MG63 (cell line): ENCODE data around the gene RSL24D1. TPM values are rescaled to one million over a fixed set of nuclear protein-coding genes. Genes with fewer than 3 reads are reported as not detected.
A peak's percentile ranks its signal among the peaks of the same experiment; 100 is the strongest.

ENCODE experiments used
- DNase-seq: peaks from one replicate; pipeline ENCODE4 v3.0.0-alpha.2; 2020
- H3K27me3 ChIP-seq: fragments of 250-450 bp; sonication (Bioruptor Pico); 2 replicates; pipeline ENCODE4 v1.5.1; 2020; ENCODE audit warnings: mild to moderate bottlenecking, moderate library complexity
- H3K36me3 ChIP-seq: fragments of 250-450 bp; sonication (Bioruptor Pico); 2 replicates; pipeline ENCODE4 v1.5.1; 2020; ENCODE audit warnings: mild to moderate bottlenecking, moderate library complexity
- H3K4me3 ChIP-seq: fragments of 250-450 bp; sonication (Bioruptor Pico); 2 replicates; pipeline ENCODE4 v1.5.1; 2020; ENCODE audit warnings: mild to moderate bottlenecking, moderate library complexity
- H3K9me3 ChIP-seq: fragments of 250-450 bp; sonication (Bioruptor Pico); 2 replicates; pipeline ENCODE4 v1.5.1; 2020; ENCODE audit warnings: mild to moderate bottlenecking, moderate library complexity
- total RNA-seq: library from RNA; depleted of rRNA; stranded (reverse); fragments of >200 nt; shearing (Covaris generic); gene quantifications from 2 replicates; pipeline ENCODE4 v1.2.3, GENCODE V29; 2014; ENCODE audit warnings: low replicate concordance

The RSL24D1 gene
- total RNA-seq, 1 experiment from 2014 or later: 173 TPM

GRCh38 chr15:55224892-55225291, 28.2 kb upstream of the RSL24D1 start:
- no peak for DNase-seq
- Histone ChIP-seq H3K9me3 (no peaks in the 10 kb centered on the region), H3K27me3 (no peaks in the 10 kb centered on the region), H3K4me3 (no peak overlapping the region), H3K36me3 (no peaks in the 10 kb centered on the region)

- DNase-seq: no peak
- H3K4me3 ChIP-seq: no peak overlapping the region
- no peaks in the 10 kb centered on the region for H3K27me3 ChIP-seq
- no peaks in the 10 kb centered on the region for H3K9me3 ChIP-seq
- no peaks in the 10 kb centered on the region for H3K36me3 ChIP-seq
Measured at GRCh38 chr15:55222588-55222987, 25.8 kb upstream of the RSL24D1 start.

GRCh38 chr15:55221090-55222011, 24.6 kb upstream of the RSL24D1 start:
- H3K4me3 ChIP-seq: no peak overlapping the region
- H3K9me3 ChIP-seq: no peaks in the 10 kb centered on the region
- DNase-seq: no peak
- no peaks in the 10 kb centered on the region for H3K36me3 ChIP-seq
- H3K27me3 ChIP-seq: no peaks in the 10 kb centered on the region

GRCh38 chr15:55220606-55221005, 23.9 kb upstream of the RSL24D1 start:
- no peaks in the 10 kb centered on the region for H3K36me3 ChIP-seq
- no peak for DNase-seq
- H3K4me3 ChIP-seq: no peak overlapping the region
- H3K9me3 ChIP-seq: no peaks in the 10 kb centered on the region
- no peaks in the 10 kb centered on the region for H3K27me3 ChIP-seq

- Histone ChIP-seq H3K4me3 (no peak overlapping the region), H3K27me3 (no peaks in the 10 kb centered on the region), H3K9me3 (no peaks in the 10 kb centered on the region), H3K36me3 (no peaks in the 10 kb centered on the region)
- DNase-seq: no peak
Measured at GRCh38 chr15:55218056-55218455, 21.3 kb upstream of the RSL24D1 start.

- no peaks in the 10 kb centered on the region for H3K36me3 ChIP-seq
Measured at GRCh38 chr15:55204464-55204863, 7.7 kb upstream of the RSL24D1 start.

GRCh38 chr15:55202206-55202605, 5.5 kb upstream of the RSL24D1 start:
- Histone ChIP-seq H3K9me3 (no peaks in the 10 kb centered on the region), H3K4me3 (no peak overlapping the region), H3K36me3 (no peaks in the 10 kb centered on the region), H3K27me3 (no peaks in the 10 kb centered on the region)
- DNase-seq: no peak

More at GRCh38 chr15:55204464-55204863, 7.7 kb upstream of the RSL24D1 start:
- Histone ChIP-seq H3K9me3 (no peaks in the 10 kb centered on the region), H3K4me3 (no peak overlapping the region), H3K27me3 (no peaks in the 10 kb centered on the region)
- no peak for DNase-seq

GRCh38 chr15:55198706-55199105, 2.0 kb upstream of the RSL24D1 start:
- Histone ChIP-seq H3K36me3 (peaks cover 26% of the 10 kb centered on the region), H3K4me3 (no peak overlapping the region), H3K27me3 (no peaks in the 10 kb centered on the region), H3K9me3 (no peaks in the 10 kb centered on the region)
- DNase-seq: no peak

- Histone ChIP-seq H3K4me3 (peak overlapping the region; percentile 100), H3K27me3 (no peaks in the 10 kb centered on the region), H3K36me3 (peaks cover 35% of the 10 kb centered on the region), H3K9me3 (no peaks in the 10 kb centered on the region)
- no peak for DNase-seq
Measured at GRCh38 chr15:55197719-55198118, 978 bp upstream of the RSL24D1 start.

GRCh38 chr15:55197362-55197705, 593 bp upstream of the RSL24D1 start:
- Histone ChIP-seq H3K27me3 (no peaks in the 10 kb centered on the region), H3K4me3 (peak overlapping the region; percentile 100), H3K9me3 (no peaks in the 10 kb centered on the region), H3K36me3 (peaks cover 39% of the 10 kb centered on the region)
- DNase-seq: no peak

- no peaks in the 10 kb centered on the region for H3K27me3 ChIP-seq
- peaks cover 53% of the 10 kb centered on the region for H3K36me3 ChIP-seq
- H3K4me3 ChIP-seq: peak overlapping the region; percentile 100
- no peak for DNase-seq
- H3K9me3 ChIP-seq: no peaks in the 10 kb centered on the region
Measured at GRCh38 chr15:55195996-55196395, 745 bp downstream of the RSL24D1 start.

GRCh38 chr15:55194256-55194655, 2.5 kb downstream of the RSL24D1 start:
- Histone ChIP-seq H3K27me3 (no peaks in the 10 kb centered on the region), H3K9me3 (no peaks in the 10 kb centered on the region), H3K4me3 (peak overlapping the region; percentile 6; the same call in 1 of the 2 replicates), H3K36me3 (peaks cover 66% of the 10 kb centered on the region)
- no peak for DNase-seq

- Histone ChIP-seq H3K27me3 (no peaks in the 10 kb centered on the region), H3K9me3 (no peaks in the 10 kb centered on the region), H3K36me3 (peaks cover 89% of the 10 kb centered on the region), H3K4me3 (no peak overlapping the region)
- DNase-seq: no peak
Measured at GRCh38 chr15:55186331-55186730, 10.4 kb downstream of the RSL24D1 start.

GRCh38 chr15:55183679-55184078, 13.1 kb downstream of the RSL24D1 start:
- Histone ChIP-seq H3K9me3 (no peaks in the 10 kb centered on the region), H3K4me3 (no peak overlapping the region), H3K27me3 (no peaks in the 10 kb centered on the region), H3K36me3 (peaks cover 86% of the 10 kb centered on the region)
- no peak for DNase-seq

GRCh38 chr15:55179141-55179540, 17.6 kb downstream of the RSL24D1 start:
- Histone ChIP-seq H3K4me3 (no peak overlapping the region), H3K27me3 (no peaks in the 10 kb centered on the region), H3K36me3 (peaks cover 53% of the 10 kb centered on the region), H3K9me3 (no peaks in the 10 kb centered on the region)
- no peak for DNase-seq

- DNase-seq: no peak
- H3K27me3 ChIP-seq: no peaks in the 10 kb centered on the region
- no peaks in the 10 kb centered on the region; the same call in 1 of the 2 replicates for H3K36me3 ChIP-seq
- no peaks in the 10 kb centered on the region for H3K9me3 ChIP-seq
- H3K4me3 ChIP-seq: no peak overlapping the region
Measured at GRCh38 chr15:55170361-55170760, 26.4 kb downstream of the RSL24D1 start.

- H3K27me3 ChIP-seq: no peaks in the 10 kb centered on the region
- no peaks in the 10 kb centered on the region for H3K36me3 ChIP-seq
- no peaks in the 10 kb centered on the region for H3K9me3 ChIP-seq
- peak; percentile 56 for DNase-seq
- H3K4me3 ChIP-seq: no peak overlapping the region
Measured at GRCh38 chr15:55168350-55168974, 28.3 kb downstream of the RSL24D1 start.

- Histone ChIP-seq H3K4me3 (no peak overlapping the region), H3K36me3 (no peaks in the 10 kb centered on the region), H3K9me3 (no peaks in the 10 kb centered on the region), H3K27me3 (no peaks in the 10 kb centered on the region)
- no peak for DNase-seq
Measured at GRCh38 chr15:55164284-55164683, 32.5 kb downstream of the RSL24D1 start.
